WTC11 (cell line): ENCODE data around the gene ZNF599.

Experiments
- TF ChIP-seq, protein P1 (sequence below): sonication (generic); formaldehyde crosslinking; IDR thresholded peaks from 2 replicates; pipeline ENCODE4 v1.8.0; 2022; ENCODE audit warnings: mild to moderate bottlenecking, missing genetic modification reagents
- TF ChIP-seq, protein P2 (sequence below): sonication (generic); formaldehyde crosslinking; IDR thresholded peaks from 2 replicates; pipeline ENCODE4 v1.8.1; 2023; ENCODE audit warnings: mild to moderate bottlenecking, missing genetic modification reagents, moderate library complexity

DNA sequence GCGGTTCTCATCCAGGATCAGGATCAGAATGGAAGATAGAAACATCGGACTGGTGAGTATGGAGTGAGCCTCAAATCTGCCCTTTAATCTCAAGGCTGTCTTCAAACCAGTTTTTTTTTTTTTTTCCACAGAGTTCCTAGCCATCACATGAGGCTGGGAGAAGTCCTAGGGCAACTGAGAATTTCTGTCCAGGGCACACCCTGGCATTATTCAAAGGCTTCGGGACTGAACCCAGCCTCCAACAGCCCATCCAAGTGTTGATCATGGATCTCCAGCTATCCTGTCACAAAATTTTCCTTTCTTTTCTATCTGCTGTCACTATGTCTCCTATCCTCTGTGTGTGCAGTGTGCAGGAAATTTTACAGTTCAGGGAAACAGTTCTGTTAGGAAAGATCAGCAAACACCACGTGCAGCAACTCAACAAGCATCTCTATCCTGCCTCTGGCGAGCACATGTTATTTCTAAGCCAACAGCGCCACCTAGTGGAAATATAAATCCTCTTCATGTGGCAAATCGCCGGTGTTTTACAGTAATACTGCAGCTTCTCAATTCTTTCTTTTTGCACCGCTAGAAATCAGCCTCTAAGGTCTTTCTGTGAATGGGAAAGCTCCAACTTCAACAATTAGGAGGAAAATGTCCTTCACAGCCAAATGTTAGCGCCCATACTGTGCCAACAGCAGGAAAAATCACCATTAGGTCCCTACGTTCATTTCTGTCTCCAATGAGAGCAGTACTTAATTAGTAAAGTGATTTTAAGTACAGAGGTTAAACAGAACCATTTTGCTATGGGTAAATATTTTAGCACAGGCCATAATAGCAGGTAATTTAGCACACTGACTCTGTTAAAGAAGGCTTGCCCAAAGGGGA is 60.4 kb downstream of the ZNF599 start:
- TF ChIP-seq, protein P1, sequence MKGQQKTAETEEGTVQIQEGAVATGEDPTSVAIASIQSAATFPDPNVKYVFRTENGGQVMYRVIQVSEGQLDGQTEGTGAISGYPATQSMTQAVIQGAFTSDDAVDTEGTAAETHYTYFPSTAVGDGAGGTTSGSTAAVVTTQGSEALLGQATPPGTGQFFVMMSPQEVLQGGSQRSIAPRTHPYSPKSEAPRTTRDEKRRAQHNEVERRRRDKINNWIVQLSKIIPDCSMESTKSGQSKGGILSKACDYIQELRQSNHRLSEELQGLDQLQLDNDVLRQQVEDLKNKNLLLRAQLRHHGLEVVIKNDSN (CRISPR knock-in tag): peak; percentile 32; the same call in 1 of the 2 replicates
- TF ChIP-seq, protein P2, sequence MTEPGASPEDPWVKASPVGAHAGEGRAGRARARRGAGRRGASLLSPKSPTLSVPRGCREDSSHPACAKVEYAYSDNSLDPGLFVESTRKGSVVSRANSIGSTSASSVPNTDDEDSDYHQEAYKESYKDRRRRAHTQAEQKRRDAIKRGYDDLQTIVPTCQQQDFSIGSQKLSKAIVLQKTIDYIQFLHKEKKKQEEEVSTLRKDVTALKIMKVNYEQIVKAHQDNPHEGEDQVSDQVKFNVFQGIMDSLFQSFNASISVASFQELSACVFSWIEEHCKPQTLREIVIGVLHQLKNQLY (CRISPR knock-in tag): no peak
